NCI-H1105 (cell line): ENCODE measurements around the gene SASH1.

Source experiments
- DNase-seq: peaks from one replicate; lab custom pipeline; 2025; lab: John Stamatoyannopoulos, UW

SASH1 gene

GRCh38 chr6:148523048-148523447, 180.4 kb downstream of the SASH1 start:
- DNase-seq, result no peak

- no peak for DNase-seq
Measured at GRCh38 chr6:148523551-148523950, 180.9 kb downstream of the SASH1 start.

- no peak for DNase-seq
Measured at GRCh38 chr6:148524471-148524882, 181.8 kb downstream of the SASH1 start.

- DNase-seq, result no peak
Measured at GRCh38 chr6:148524976-148525375, 182.3 kb downstream of the SASH1 start.

- no peak for DNase-seq
Measured at GRCh38 chr6:148525453-148525852, 182.8 kb downstream of the SASH1 start.

- DNase-seq, result no peak
Measured at GRCh38 chr6:148526145-148526544, 183.5 kb downstream of the SASH1 start.

GRCh38 chr6:148528292-148528691, 185.7 kb downstream of the SASH1 start:
- no peak for DNase-seq

GRCh38 chr6:148529010-148529409, 186.4 kb downstream of the SASH1 start:
- no peak for DNase-seq

- no peak for DNase-seq
Measured at GRCh38 chr6:148530394-148530953, 187.8 kb downstream of the SASH1 start.

GRCh38 chr6:148530976-148531375, 188.3 kb downstream of the SASH1 start:
- DNase-seq, result no peak

- no peak for DNase-seq
Measured at GRCh38 chr6:148532698-148533097, 190.1 kb downstream of the SASH1 start.

GRCh38 chr6:148533309-148534107, 190.9 kb downstream of the SASH1 start:
- DNase-seq, result no peak

- DNase-seq, result no peak
Measured at GRCh38 chr6:148534871-148535270, 192.2 kb downstream of the SASH1 start.

- DNase-seq, result no peak
Measured at GRCh38 chr6:148535381-148535780, 192.7 kb downstream of the SASH1 start.

- no peak for DNase-seq
Measured at GRCh38 chr6:148535976-148536375, 193.3 kb downstream of the SASH1 start.

GRCh38 chr6:148538261-148539190, 195.9 kb downstream of the SASH1 start:
- DNase-seq, result no peak

- DNase-seq, result no peak
Measured at GRCh38 chr6:148543540-148543939, 200.9 kb downstream of the SASH1 start.

GRCh38 chr6:148544421-148544820, 201.8 kb downstream of the SASH1 start:
- DNase-seq, result no peak

- DNase-seq, result no peak
Measured at GRCh38 chr6:148545901-148546300, 203.3 kb downstream of the SASH1 start.

GRCh38 chr6:148547110-148547509, 204.5 kb downstream of the SASH1 start:
- no peak for DNase-seq

- no peak for DNase-seq
Measured at GRCh38 chr6:148548065-148548748, 205.6 kb downstream of the SASH1 start.

GRCh38 chr6:148548749-148549140, 206.1 kb downstream of the SASH1 start:
- DNase-seq, result no peak
